ENCODE data around the gene ZSWIM3.
"Not testable (repeated sequence)": the region's sequence is repeated elsewhere in the genome, so short reads cannot be mapped to it uniquely, and the experiment has no call there.

The ZSWIM3 gene

DNA sequence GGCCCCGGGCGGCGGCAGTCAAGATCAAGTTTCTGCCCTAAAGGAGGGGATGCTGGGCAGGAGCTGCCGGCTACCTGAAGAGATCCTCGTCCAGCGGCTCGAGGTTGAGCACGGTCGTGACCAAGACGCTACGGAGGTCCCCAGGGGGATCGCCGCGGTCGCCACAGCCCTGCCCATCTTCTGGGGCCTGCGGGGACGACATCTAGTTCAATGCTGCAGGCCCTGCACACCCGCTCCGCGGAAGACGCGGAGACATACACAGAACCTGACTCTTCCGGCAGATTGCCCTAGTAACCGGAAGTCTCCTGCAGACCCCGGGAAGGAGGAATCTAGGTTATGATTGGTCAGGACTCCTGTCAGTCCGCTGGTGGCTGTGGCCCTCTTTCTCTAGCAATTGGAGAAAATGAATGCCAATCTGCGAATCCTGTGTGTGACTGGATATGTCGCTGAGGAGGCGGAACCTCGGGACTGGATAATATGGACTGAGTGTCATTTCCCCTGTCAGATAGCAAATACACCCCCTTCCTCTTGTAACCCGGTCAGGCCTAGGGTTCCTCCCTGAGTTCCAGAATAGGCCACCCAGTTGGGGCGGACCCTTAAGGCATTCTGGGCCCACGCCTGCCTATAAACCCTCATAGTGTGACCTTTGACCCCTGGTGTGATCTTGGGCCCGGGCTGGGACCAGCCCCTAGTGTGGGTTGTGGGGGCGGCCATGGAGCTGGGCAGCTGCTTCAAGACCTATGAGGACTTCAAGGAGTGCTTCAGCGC is at the start of gene ZSWIM3, which contains the start of gene ACOT8:
TSS of gene ZSWIM3 (plus strand) at position 501 of the 768 bp plus-strand sequence. CDS start at position 713, 212 bp downstream.
TSS of gene ACOT8 (minus strand) at position 279 of the 768 bp plus-strand sequence. CDS start at position 202, 77 bp downstream.
- DNase-seq (ENCODE audit: low read depth): peak; percentile 100

DNA sequence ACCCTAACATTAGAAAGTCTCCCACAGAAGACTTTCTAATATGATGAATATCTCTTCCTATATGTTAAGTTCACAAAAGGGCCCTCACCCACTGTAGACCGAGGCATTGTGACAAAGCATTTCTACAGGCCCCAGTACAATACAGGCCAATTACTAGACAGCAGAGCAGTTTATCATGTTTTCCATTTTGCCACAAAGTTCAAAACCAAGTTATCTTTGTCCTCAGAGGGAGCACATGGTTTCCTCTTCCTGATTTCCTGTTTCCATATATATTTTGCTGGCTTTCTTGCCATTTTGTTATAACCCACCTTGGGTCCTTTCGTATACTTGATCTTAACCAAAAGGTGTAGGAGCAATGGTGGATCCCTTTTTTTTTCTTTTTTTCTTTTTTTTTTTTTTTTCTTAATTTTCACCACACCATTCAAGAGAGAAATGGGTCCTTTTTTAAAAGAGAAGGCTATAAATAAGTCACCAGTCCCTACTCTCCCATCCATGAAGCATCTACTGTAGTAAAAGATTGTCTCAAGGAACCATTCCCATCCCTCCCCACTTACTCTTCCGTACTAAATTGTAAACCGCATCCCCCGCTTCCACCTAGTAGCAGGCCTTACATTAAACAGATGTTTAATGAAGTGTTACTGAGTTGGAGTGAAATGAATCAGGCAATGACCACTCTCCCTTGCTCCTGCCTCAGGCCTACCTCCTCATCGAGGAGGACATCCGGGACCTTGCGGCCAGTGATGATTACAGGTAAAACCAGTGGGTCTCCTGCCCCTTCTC is 47.0 kb upstream of the ZSWIM3 start:
- DNase-seq (ENCODE audit: low read depth): no peak

GRCh38 chr20:45812157-45813005 is 45.0 kb upstream of the ZSWIM3 start, which contains the start of gene UBE2C:
Gene UBE2C (plus strand): TSS chr20:45812644. CDS start chr20:45812696, 52 bp downstream.
- peak; percentile 99 for DNase-seq (ENCODE audit: low read depth)

DNA sequence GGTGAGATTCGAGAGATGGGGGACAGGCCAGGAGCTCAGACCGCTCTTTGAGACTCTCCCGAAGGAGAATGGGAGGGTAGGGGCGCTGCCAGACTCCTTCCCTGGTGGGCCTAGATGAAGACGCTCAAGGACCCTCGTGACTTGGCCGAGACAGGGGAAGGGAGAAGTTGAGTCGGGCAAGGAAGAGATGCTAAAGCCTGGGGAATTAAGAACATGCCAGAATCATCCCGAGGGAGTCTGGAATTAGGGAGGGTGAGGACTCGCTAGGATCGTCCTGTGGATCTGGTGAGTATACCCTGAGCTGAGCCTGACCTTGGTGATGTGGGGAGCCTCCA is 44.4 kb upstream of the ZSWIM3 start:
- DNase-seq (ENCODE audit: low read depth): no peak

GRCh38 chr20:45813489-45813888 is 43.9 kb upstream of the ZSWIM3 start:
- DNase-seq (ENCODE audit: low read depth): no peak

DNA sequence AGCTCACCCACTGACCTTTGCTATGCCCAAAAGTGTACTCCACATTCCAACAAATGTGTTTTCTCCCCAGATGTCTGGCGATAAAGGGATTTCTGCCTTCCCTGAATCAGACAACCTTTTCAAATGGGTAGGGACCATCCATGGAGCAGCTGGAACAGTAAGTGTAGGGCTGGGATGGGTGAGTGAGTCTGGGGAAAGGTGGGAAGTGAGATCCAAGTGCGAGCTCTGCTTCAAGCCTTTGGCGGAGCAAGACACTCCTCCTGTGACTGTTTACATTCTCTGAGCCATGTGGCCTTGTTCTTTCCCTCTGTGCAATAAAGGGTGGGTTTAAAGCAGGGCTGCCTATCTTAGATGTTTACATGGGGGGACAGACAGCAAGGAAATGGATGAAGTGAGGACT is 43.1 kb upstream of the ZSWIM3 start:
- DNase-seq (ENCODE audit: low read depth): no peak

DNA sequence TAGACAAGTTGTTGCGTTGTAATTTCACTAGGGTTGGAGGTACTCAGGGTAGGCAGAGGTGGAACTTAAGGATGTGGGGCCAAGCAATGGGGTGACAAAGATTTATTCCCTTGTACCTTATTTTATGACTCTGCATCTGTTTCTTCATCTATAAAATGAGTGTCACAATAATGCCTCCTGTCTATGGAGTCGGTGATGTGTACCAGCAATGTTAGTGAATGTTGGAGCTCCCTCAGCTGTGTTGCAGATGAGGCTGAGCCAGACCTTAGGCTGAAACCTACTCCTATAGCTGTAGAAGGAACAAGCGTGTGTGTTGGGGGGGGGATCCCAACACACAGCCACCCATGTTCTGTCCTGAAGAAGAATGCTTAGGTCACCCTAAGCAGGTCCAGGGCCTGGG is 40.5 kb upstream of the ZSWIM3 start:
- DNase-seq (ENCODE audit: low read depth): no peak

DNA sequence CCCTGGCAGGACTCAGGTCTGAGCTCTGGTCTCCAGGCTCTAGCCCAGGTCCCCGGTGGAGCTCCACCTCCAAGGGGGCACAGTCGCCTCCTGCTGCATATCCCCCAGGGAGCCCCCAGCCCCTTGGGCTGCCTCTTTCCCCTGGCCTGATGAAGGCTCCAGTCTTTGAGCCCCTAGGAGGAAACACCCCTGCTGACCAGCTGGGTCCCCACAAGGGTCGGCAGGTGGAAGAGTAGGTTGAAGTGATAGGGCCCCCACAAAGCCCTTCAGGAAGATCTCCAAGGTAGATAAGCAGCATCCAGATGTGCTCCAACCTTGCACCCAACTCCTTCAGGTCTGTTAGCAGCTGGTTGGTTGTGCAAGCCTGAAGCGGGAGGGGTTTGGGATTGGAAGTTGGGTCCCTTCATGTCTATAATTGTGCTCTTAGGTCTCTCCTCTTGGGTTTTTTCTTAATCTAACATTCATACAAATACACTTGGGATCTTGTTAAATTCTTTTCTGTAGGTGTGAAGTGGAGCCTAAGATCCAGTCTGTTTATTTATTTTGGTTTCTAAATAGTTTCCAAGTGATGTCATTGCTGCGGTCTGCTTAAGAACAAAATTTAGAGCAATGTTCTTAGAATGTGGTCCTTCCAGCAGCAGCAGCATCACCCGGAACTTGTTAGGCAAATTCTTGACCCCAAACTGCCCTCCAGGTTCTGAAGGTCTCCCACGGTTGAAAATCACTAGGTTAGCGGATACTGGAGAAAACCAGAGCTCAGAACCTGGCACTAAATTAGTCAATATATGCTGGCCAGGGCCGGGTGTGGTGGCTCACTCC is 39.8 kb upstream of the ZSWIM3 start:
- DNase-seq (ENCODE audit: low read depth): no peak

- DNase-seq (ENCODE audit: low read depth): no peak
These were observed 39.2 kb upstream of the ZSWIM3 start for GRCh38 chr20:45818239-45818638.

GRCh38 chr20:45819466-45819865 is 37.9 kb upstream of the ZSWIM3 start:
- no peak for DNase-seq (ENCODE audit: low read depth)

DNA sequence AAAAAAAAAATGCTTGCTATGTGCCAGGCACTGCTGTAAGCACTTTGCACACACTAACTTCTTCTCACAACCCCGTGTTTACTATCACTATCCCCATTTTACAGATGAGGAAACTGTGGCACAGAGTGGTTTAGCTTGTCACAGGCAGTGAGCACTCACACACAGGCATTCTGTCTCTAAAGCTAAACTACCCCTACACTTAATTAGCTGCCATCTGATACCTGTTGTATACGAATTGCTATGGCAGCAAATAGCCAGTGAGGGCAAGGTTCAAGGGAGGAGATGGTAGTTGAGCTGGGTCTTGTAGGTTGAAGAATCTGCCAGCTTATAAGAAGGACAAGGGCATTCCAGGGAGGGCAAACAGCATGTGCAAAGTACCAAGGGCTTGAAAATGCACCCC is 35.5 kb upstream of the ZSWIM3 start:
- no peak for DNase-seq (ENCODE audit: low read depth)

GRCh38 chr20:45822857-45823256 is 34.6 kb upstream of the ZSWIM3 start:
- no peak for DNase-seq (ENCODE audit: low read depth)

DNA sequence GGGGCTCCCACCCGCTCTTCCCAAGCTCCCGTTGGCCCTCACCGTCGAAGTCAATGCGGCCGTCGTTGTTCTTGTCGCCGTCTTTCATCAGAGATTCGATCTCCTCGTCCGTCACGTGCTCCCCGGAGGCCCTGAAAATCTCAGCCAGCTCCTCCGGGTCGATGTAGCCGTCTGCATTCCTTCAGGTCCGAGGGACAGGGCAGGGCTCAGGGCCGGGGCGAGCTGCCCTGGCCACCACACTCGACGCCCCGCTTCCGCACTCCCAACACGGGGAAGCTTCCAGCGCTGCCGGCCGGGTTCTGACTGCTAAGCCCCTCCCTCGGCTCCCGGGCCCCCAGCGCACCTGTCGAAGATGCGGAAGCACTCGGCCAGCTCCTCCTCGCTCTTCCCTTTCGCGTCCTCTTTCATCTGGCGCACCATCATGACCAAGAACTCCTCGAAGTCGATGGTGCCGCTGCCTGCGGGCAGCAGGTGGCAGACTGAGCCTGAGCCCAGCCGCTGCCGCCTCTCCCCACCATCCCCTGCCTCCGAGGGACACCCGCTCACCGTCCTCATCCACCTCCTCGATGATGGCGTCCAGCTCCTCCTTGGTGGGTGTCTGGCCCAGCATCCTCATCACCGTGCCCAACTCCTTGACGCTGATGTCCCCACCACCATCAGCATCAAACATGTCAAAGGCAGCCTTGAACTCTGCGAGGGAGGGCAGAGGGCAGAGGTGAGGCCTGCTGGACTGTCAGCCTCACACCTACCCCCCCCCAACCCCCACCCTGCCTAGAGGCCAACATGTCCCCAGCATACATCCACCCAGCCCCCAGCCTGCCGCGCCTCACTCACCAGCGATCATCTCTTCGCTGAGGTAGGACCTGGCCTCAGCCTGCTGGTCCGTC is 33.2 kb upstream of the ZSWIM3 start:
- no peak for DNase-seq (ENCODE audit: low read depth)

- no peak for DNase-seq (ENCODE audit: low read depth)
These were observed 30.9 kb upstream of the ZSWIM3 start for GRCh38 chr20:45826381-45827019.

GRCh38 chr20:45827030-45827652 is 30.3 kb upstream of the ZSWIM3 start, which contains the start of gene TNNC2:
Gene TNNC2 (minus strand): TSS chr20:45827312. CDS start chr20:45827248, 64 bp downstream.
- no peak for DNase-seq (ENCODE audit: low read depth)

DNA sequence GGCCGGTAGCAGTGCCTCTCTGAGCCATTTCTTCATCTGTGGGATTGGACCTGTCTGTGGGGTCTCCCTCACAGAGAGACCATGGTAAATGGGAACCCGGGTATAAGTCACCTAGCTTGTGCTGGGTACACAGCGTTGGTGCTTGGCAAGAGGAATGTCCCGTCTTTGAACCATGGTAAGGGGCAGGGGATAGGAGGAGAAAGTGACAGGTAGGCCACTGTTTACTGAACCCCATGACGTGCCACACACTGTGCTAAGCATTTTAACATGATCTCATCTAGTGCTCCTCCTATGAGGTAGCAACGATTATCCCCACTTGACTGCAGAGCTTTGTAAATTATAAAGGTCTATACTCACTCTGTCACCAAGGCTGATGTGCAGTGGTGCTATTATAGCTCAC is 29.7 kb upstream of the ZSWIM3 start:
- DNase-seq (ENCODE audit: low read depth): no peak

GRCh38 chr20:45828589-45828988 is 28.8 kb upstream of the ZSWIM3 start:
- DNase-seq (ENCODE audit: low read depth): no peak

DNA sequence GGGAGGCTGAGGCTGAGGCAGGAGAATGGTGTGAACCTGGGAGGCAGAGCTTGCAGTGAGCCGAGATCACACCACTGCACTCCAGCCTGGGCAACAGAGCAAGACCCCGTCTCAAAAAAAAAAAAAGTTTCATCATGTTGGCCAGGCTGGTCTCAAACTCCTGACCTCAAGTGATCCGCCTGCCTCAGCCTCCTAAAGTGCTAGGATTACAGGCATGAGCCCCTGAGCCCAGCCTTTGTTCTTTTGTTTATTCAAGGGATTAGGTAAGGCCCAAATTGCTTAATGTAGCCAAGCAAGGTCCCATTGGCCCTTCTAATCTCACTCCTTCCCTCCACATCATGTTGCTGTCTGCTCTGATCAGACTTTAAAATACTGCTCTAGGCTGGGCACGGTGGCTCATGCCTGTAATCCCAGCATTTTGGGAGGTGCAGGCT is 27.7 kb upstream of the ZSWIM3 start:
- DNase-seq (ENCODE audit: low read depth): not testable (repeated sequence)

GRCh38 chr20:45832619-45833018 is 24.8 kb upstream of the ZSWIM3 start:
- no peak for DNase-seq (ENCODE audit: low read depth)
